Uterus (tissue), 2 donors: ENCODE results near the gene NDUFA12.

Experiments
- POLR2A ChIP-seq, 2 donors: fragments of 450-650 bp; IDR thresholded peaks; one replicate each; pipeline ENCODE4 v1.6.1; 2016; ENCODE audit warnings: antibody characterized with exemption in 2 of 2, mild to moderate bottlenecking in 1 of 2, moderate library complexity in 1 of 2
- TF ChIP-seq, protein P1 (sequence below), 4 experiments: fragments of 200-600 bp in 2 of 4; fragments of 450-650 bp in 2 of 4; sonication (generic) in 2 of 4; IDR thresholded peaks; one replicate each; pipeline ENCODE4 v1.5.1; 2016 to 2019; ENCODE audit warnings: antibody characterized with exemption in 4 of 4, mild to moderate bottlenecking in 2 of 4, moderate library complexity in 1 of 4

DNA sequence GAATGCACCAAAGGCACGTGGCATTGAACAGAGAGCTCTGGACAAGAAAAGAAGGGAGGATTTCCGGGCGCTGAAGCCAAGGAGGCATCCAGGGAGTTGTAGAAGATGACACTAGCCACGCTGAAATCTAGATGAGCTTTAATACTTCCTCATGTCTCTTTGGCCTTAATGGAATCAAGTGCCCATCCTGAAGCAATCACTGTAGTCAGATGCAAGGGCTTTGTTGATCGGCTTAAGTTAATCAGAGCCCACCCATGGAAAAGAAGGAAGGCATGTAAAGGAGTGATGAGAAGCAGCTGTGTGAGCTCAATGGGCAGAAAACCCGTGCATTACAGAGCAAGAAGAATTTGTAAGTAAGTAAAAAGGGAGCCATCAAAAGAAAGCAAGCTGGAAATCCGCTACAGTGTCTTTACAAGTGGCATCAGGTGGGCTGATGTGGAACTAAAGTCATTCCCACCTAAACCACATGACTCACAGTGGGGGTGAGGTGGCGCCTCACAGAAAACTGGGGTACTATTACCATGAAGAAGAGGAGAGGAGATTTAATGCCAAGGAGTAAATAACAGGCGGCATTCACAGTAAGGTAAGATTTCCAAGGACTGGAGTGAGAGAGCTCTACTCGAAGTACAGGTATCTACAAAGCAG lies 48.4 kb downstream of the NDUFA12 start:
- TF ChIP-seq, protein P1, sequence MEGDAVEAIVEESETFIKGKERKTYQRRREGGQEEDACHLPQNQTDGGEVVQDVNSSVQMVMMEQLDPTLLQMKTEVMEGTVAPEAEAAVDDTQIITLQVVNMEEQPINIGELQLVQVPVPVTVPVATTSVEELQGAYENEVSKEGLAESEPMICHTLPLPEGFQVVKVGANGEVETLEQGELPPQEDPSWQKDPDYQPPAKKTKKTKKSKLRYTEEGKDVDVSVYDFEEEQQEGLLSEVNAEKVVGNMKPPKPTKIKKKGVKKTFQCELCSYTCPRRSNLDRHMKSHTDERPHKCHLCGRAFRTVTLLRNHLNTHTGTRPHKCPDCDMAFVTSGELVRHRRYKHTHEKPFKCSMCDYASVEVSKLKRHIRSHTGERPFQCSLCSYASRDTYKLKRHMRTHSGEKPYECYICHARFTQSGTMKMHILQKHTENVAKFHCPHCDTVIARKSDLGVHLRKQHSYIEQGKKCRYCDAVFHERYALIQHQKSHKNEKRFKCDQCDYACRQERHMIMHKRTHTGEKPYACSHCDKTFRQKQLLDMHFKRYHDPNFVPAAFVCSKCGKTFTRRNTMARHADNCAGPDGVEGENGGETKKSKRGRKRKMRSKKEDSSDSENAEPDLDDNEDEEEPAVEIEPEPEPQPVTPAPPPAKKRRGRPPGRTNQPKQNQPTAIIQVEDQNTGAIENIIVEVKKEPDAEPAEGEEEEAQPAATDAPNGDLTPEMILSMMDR (IDR thresholded peaks at IDR 0.05) = no peak
- TF ChIP-seq POLR2A (IDR thresholded peaks at IDR 0.05) = no peak
